ENCODE measurements around the gene B9D1. TPM values are rescaled to one million over a fixed set of nuclear protein-coding genes. Genes with fewer than 3 reads are reported as not detected.

B9D1 gene
- total and polyA plus RNA-seq, 9 of the 15 experiments (the other 6 are each of a cell fraction or from before 2014, with no cell fraction given), result 8.9 to 28.0 (median 17.9) TPM

- TF ChIP-seq ZSCAN32 (CRISPR knock-in tag; IDR thresholded peaks at IDR 0.05) (no peak), NCOR1 (IDR thresholded peaks at IDR 0.05) (no peak), CTCFL (IDR thresholded peaks at IDR 0.05; ENCODE audit: borderline replicate concordance, insufficient read depth, low read depth, low read length, poor library complexity, severe bottlenecking) (peak; percentile 59), KDM5B (IDR thresholded peaks at IDR 0.05; ENCODE audit: insufficient replicate concordance, low read depth, low read length) (no peak), CTCF (IDR thresholded peaks at IDR 0.05 in 2 of 3, conservative IDR thresholded peaks at IDR 0.05 in 1 of 3; ENCODE audit: insufficient read depth in 2 of 3, low read depth in 1 of 3, low read length in 3 of 3) (peak; percentile 65 to 97 (median 85)), FOXM1 (IDR thresholded peaks at IDR 0.05; ENCODE audit: low read depth) (no peak), FOXM1 (CRISPR knock-in tag; IDR thresholded peaks at IDR 0.05; ENCODE audit: low read depth) (no peak), VEZF1 (CRISPR knock-in tag; IDR thresholded peaks at IDR 0.05) (no peak), TBL1XR1 (IDR thresholded peaks at IDR 0.05; ENCODE audit: low read length in 2 of 2) (no peak), GATAD2B (IDR thresholded peaks at IDR 0.05; ENCODE audit: borderline replicate concordance) (no peak), RBM17 (IDR thresholded peaks at IDR 0.05; ENCODE audit: borderline replicate concordance, low read depth, low read length) (no peak), ARID3A (IDR thresholded peaks at IDR 0.05; ENCODE audit: borderline replicate concordance, low read depth, low read length) (no peak), PPARD (CRISPR knock-in tag; IDR thresholded peaks at IDR 0.05) (no peak), ZBTB33 (CRISPR knock-in tag; IDR thresholded peaks at IDR 0.05) (no peak)
Observed at GRCh38 chr17:19338031-19338990, 24.2 kb downstream of the B9D1 start (continued).

Measured in K562 (cell line).